BE2C (cell line): ENCODE results near the gene HCN2.

Source experiments
- DNase-seq: peaks from one replicate; pipeline ENCODE4 v3.0.0-alpha.2; 2020
- H3K27me3 ChIP-seq: fragments of 250-450 bp; sonication (Bioruptor Pico); 2 replicates; pipeline ENCODE4 v1.5.1; 2020; ENCODE audit warnings: mild to moderate bottlenecking
- H3K36me3 ChIP-seq: fragments of 250-450 bp; sonication (Bioruptor Pico); 2 replicates; pipeline ENCODE4 v1.5.1; 2020; ENCODE audit warnings: mild to moderate bottlenecking
- H3K4me1 ChIP-seq: fragments of 250-450 bp; sonication (Bioruptor Pico); 2 replicates; pipeline ENCODE4 v1.5.1; 2020
- H3K4me3 ChIP-seq: 2 replicates; pipeline ENCODE4 v1.5.1; 2011; ENCODE audit warnings: low read depth, low read length
- H3K9me3 ChIP-seq: fragments of 250-450 bp; sonication (Bioruptor Pico); 2 replicates; pipeline ENCODE4 v1.5.1; 2020
- CTCF ChIP-seq: IDR thresholded peaks from 2 replicates; pipeline ENCODE4 v1.5.1; 2012; ENCODE audit warnings: mild to moderate bottlenecking, low read depth, low read length

Gene HCN2

DNA sequence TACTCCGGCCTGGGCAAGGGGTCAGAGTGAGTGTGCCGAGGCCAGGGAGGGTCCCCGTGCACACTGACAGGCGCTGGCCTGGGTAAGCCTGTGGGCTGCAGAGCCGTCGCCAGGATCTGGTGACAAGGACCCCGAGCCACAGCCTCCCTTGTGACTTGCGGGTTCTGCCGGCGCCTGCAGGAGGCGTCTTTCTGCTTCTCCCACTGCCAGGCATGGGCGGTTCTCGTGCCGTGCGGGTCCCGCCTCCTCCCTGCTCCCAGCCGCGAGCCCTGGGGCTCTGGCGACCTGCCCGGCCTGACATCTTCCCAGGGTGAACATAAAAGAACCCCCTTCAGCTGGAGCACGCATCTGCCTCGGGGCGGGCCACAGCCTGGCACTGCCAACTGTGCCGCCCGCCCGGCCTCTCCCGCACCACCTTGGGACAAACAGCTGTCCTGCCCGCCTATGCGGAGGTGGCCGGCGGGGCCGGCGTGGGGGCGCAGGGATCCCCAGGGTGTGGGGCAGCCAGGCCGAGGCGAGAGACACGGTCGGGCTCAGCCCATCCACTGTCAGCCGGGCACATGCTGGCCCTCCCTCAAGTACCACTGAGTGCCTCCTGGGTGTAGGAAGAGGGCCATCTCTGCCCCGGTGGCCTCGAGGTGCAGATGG, 1.5 kb upstream of the HCN2 start:
- H3K36me3 ChIP-seq: peaks cover 6% of the 10 kb centered on the region
- H3K9me3 ChIP-seq: no peaks in the 10 kb centered on the region
- TF ChIP-seq CTCF: peak; percentile 75
- peaks cover 12% of the 10 kb centered on the region for H3K4me1 ChIP-seq
- H3K4me3 ChIP-seq: peak overlapping the region; percentile 51
- DNase-seq: peak; percentile 98
- H3K27me3 ChIP-seq: no peaks in the 10 kb centered on the region

- Histone ChIP-seq H3K4me3 (peak overlapping the region; percentile 51), H3K36me3 (no peaks in the 10 kb centered on the region), H3K27me3 (no peaks in the 10 kb centered on the region), H3K4me1 (peaks cover 12% of the 10 kb centered on the region), H3K9me3 (no peaks in the 10 kb centered on the region)
- DNase-seq: peak; percentile 46
- 0 out of 2 replicates have a peak, but pooled peaks have one; percentile 7 for TF ChIP-seq CTCF
Measured at GRCh38 chr19:588741-589692, 664 bp upstream of the HCN2 start.

DNA sequence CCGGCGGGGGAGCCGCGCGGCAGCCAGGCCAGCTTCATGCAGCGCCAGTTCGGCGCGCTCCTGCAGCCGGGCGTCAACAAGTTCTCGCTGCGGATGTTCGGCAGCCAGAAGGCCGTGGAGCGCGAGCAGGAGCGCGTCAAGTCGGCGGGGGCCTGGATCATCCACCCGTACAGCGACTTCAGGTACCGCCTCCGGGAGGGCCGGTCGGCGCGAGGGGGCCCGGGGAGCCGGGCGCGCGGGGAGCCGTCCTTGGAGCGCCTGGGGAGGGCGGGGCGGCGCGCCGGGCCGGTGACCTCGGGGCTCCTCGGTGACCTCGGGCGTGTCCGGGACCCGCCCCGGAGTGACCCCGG, 690 bp downstream of the HCN2 start:
- TF ChIP-seq CTCF: no peak
- no peaks in the 10 kb centered on the region for H3K36me3 ChIP-seq
- H3K27me3 ChIP-seq: no peaks in the 10 kb centered on the region
- DNase-seq: peak; percentile 61
- no peaks in the 10 kb centered on the region for H3K9me3 ChIP-seq
- peak overlapping the region; percentile 43 for H3K4me3 ChIP-seq
- peaks cover 12% of the 10 kb centered on the region for H3K4me1 ChIP-seq

- Histone ChIP-seq H3K36me3 (no peaks in the 10 kb centered on the region), H3K9me3 (no peaks in the 10 kb centered on the region), H3K4me1 (peaks cover 12% of the 10 kb centered on the region), H3K27me3 (no peaks in the 10 kb centered on the region), H3K4me3 (peak overlapping the region; percentile 43; the same call in 1 of the 2 replicates)
- no peak for DNase-seq
- no peak for TF ChIP-seq CTCF
Measured at GRCh38 chr19:590750-591098, 1.0 kb downstream of the HCN2 start.

- no peaks in the 10 kb centered on the region for H3K36me3 ChIP-seq
- DNase-seq: no peak
- no peaks in the 10 kb centered on the region for H3K27me3 ChIP-seq
- H3K4me1 ChIP-seq: peaks cover 12% of the 10 kb centered on the region
- no peak overlapping the region for H3K4me3 ChIP-seq
- H3K9me3 ChIP-seq: no peaks in the 10 kb centered on the region
- no peak for TF ChIP-seq CTCF
Measured at GRCh38 chr19:591099-591958, 1.6 kb downstream of the HCN2 start.
